ENCODE measurements around the gene C1QL3. TPM values are rescaled to one million over a fixed set of nuclear protein-coding genes. Genes with fewer than 3 reads are reported as not detected.

C1QL3 gene
- total RNA-seq, 1 experiment from 2014 or later, result 4.0 TPM

- H3K14ac ChIP-seq (ENCODE audit: insufficient read depth, low read length), result no peak overlapping the region
- H3K18ac ChIP-seq (ENCODE audit: insufficient read length, low read depth, low read length), result no peak overlapping the region
- Mint-ChIP-seq H3K4me3 (no peak overlapping the region), H3K27me3 (ENCODE audit: low read depth) (no peaks in the 10 kb centered on the region), H3K27ac (no peak overlapping the region), H3K4me1 (no peaks in the 10 kb centered on the region), H3K36me3 (ENCODE audit: insufficient read depth in 1 of 3, low read depth in 3 of 3) (no peaks in the 10 kb centered on the region), H3K9me3 (no peaks in the 10 kb centered on the region)
- no peak overlapping the region for H2BK5ac ChIP-seq (ENCODE audit: insufficient read length, low read length)
- H4K91ac ChIP-seq (ENCODE audit: insufficient read length, low read depth, low read length), result no peak overlapping the region
- no peak overlapping the region for H3K23ac ChIP-seq (ENCODE audit: insufficient read length, low read depth, low read length)
- no peak overlapping the region for H2AK5ac ChIP-seq (ENCODE audit: insufficient read length, low read length)
- H2AFZ ChIP-seq (ENCODE audit: low read length), result no peak overlapping the region
- H3K27me3 ChIP-seq (ENCODE audit: insufficient read depth, low read length), result no peaks in the 10 kb centered on the region
- no peak overlapping the region for H2BK15ac ChIP-seq (ENCODE audit: low read depth, low read length)
- H3K27ac ChIP-seq (ENCODE audit: insufficient read length, low read depth, low read length), result no peak overlapping the region
- DNase-seq, result no peak
- H3K79me2 ChIP-seq (ENCODE audit: insufficient read depth, low read length), result no peaks in the 10 kb centered on the region
- H3K9me3 ChIP-seq (ENCODE audit: control insufficient read depth, low read depth, low read length), result no peaks in the 10 kb centered on the region
- no peaks in the 10 kb centered on the region for H3K23me2 ChIP-seq (ENCODE audit: insufficient read length, low read depth, low read length, poor library complexity, severe bottlenecking)
- no peaks in the 10 kb centered on the region for H4K20me1 ChIP-seq (ENCODE audit: control insufficient read depth, insufficient read depth, insufficient read length)
- H2BK12ac ChIP-seq (ENCODE audit: insufficient read length, low read depth, low read length), result no peak overlapping the region
- H3K56ac ChIP-seq (ENCODE audit: insufficient read length, low read depth, low read length), result no peak overlapping the region
- no peak overlapping the region for H2BK20ac ChIP-seq (ENCODE audit: low read depth, low read length, poor library complexity, severe bottlenecking)
- no peak overlapping the region for H3T11ph ChIP-seq (ENCODE audit: low read length)
- no peak overlapping the region for H4K5ac ChIP-seq (ENCODE audit: insufficient read length, low read depth, low read length)
- no peak overlapping the region for H3K4me2 ChIP-seq (ENCODE audit: insufficient read depth, insufficient read length, low read length)
- H4K8ac ChIP-seq (replicated peaks; ENCODE audit: insufficient read length, low read depth, low read length), result no peak overlapping the region
- no peak for TF ChIP-seq CTCF (conservative IDR thresholded peaks at IDR 0.05)
- no peak overlapping the region for H3K4ac ChIP-seq (ENCODE audit: low read depth, low read length)
- no peaks in the 10 kb centered on the region for H3K79me1 ChIP-seq (ENCODE audit: insufficient read depth, low read depth, low read length, poor library complexity, severe bottlenecking)
- H3K9ac ChIP-seq (ENCODE audit: extremely low read depth, insufficient read length, low read length), result no peak overlapping the region
- no peak overlapping the region for H2BK120ac ChIP-seq (ENCODE audit: low read depth, low read length, poor library complexity, severe bottlenecking)
- no CpG with 5 or more reads among the region's 1 CpG for WGBS (ENCODE audit: extremely low coverage, insufficient read length, low lambda C conversion rate)
- no peaks in the 10 kb centered on the region for H3K4me1 ChIP-seq (ENCODE audit: insufficient read depth, low read length)
Measured at GRCh38 chr10:16505161-16505560, 16.5 kb downstream of the C1QL3 start.

All from H9 (cell line).